EL (cell line): ENCODE measurements around the gene POLR1E.
A peak's percentile ranks its signal among the peaks of the same experiment; 100 is the strongest.

ENCODE experiments used
- DNase-seq: peaks from one replicate; pipeline ENCODE4 v3.0.0-alpha.2; 2016

POLR1E gene

DNA sequence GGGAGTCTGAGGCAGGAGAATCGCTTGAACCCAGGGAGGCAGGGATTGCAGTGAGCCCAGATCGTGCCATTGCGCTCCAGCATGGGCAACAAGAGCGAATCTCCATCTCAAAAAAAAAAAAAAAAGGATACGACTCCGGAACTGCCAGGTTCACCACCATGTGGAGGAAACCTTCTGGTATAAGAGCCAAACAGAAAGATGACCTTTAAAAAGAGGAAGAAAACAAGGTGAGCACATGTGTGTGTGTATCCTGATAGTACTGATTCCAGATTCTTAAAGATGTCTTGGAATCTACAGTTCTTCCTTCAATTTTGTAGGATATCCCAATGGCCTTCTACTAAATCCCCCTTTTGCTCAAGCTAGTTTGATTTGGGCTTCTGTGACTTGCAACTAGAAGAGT is 56.7 kb downstream of the POLR1E start:
- DNase-seq = no peak

DNA sequence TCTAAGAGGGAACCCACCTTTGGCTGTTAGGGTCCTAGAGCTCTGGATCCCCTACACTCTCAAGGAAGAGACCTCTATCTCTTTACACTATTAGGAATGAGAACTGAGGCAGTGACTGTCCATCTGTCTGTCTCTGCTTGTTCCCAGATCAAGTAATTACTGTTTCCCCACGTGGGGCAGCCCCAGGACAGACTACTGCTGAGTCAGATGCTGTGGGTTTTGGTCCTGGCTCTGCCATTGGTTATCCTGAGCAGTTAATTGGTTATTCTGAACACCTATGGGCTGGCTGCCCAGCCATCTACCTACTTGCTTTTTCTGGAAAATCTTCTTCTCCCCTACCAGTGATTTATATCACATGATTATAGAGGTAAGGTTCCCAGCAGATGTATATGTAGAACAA is 57.1 kb downstream of the POLR1E start:
- DNase-seq = no peak

DNA sequence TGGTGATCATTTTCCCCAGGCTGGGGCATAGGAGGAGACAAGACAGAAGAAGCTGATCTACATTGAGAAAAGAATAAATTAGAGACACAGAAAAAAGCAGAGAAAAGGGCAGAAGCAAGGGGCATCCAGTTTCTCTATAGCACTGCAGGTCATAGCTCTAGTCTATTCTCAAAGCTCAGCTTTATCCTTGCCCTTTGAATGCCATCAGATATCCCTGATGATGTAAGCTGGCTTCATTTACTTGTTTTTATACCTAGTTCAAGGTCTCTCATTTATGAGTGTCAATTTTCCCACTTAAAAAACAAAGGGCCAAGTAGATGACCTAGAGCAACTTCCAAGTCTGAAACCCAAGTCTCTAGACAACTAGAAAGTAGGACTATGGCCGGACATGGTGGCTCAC is 57.7 kb downstream of the POLR1E start:
- no peak for DNase-seq

DNA sequence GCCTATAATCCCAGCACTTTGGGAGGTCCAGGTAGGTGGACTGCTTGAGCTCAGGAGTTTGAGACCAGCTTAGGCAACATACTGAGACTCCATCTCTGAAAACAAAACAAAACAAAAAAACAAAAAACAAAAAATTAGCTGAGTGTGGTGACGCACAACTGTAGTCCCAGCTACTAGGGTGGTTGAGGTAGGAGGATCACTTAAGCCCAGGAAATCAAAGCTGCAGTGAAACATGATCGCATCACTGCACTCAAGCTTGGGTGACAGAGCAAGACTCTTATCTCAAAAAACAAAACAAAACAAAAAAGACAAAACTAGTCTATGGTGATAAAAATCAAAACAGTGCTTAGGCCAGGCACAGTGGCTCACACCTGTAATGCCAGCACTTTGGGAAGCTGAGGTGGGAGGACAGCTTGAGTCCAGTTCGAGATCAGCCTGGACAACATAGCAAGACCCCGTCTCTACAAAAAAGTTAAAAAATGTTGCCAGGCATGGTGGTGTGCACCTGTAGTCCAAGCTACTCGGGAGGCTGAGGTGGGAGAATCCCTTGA is 61.7 kb downstream of the POLR1E start:
- no peak for DNase-seq

GRCh38 chr9:37549527-37549926 is 63.8 kb downstream of the POLR1E start:
- no peak for DNase-seq

DNA sequence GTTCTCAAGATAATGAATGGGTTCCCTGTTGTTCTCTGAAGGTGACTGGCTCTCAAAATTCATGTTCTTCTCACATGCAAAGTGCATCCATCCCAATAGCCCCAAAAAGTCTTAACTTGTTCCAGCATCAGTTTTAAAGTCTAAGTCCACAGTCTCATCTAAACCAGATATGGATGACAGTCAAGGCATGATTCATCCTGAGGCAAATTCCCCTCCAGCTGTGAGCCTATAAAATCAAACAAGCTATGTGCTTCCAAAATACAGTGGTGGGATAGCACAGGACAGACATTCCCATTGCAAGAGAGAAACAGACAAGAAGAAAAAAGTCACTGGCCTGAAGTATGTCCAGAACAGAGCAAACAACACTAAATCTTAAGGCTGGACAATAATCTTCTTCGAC is 65.0 kb downstream of the POLR1E start:
- DNase-seq = peak; percentile 54

GRCh38 chr9:37551468-37551867 is 65.7 kb downstream of the POLR1E start:
- no peak for DNase-seq

DNA sequence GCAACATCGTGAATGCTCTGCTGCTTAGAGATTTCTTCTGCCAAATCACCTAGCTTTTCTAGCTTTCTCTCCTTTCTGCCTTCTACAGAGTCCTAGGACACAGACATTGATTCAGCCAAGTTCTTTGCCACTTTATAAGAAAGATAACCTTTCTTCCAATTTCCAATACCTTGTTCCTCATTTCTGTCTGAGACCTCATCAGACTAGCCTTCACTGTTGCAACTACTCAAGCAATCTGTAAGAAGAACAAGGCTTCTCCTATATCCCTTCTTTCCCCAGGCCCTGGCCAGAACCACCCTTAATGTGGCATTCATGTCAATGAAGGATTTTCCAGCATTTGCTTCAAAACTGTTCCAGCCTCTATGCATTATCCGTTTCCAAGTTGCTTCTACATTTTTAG is 66.1 kb downstream of the POLR1E start:
- no peak for DNase-seq
